ENCODE data around the gene MYB. TPM values are rescaled to one million over a fixed set of nuclear protein-coding genes. Genes with fewer than 3 reads are reported as not detected.

Gene MYB
- total and polyA plus RNA-seq, 2 experiments from 2014 or later: 0.10 to 1.2 TPM

GRCh38 chr6:135250751-135251497 lies 69.8 kb downstream of the MYB start:
- in situ Hi-C loops (cut with MboI): no loop called here
- no peaks in the 10 kb centered on the region for H3K9me2 ChIP-seq (ENCODE audit: insufficient read depth)
- DNase-seq: no peak
- no peak for TF ChIP-seq EZH2 (IDR thresholded peaks at IDR 0.05; ENCODE audit: insufficient read depth, poor library complexity, severe bottlenecking)
- TF ChIP-seq EZH2phosphoT487 (IDR thresholded peaks at IDR 0.05; ENCODE audit: insufficient read depth, low read depth): no peak
- H3K4me2 ChIP-seq (ENCODE audit: unreplicated experiment): no peak overlapping the region
- no peaks in the 10 kb centered on the region for H3K36me3 ChIP-seq (ENCODE audit: low read depth)
- no peaks in the 10 kb centered on the region for H4K20me1 ChIP-seq (ENCODE audit: insufficient read depth)
- H3K4me1 ChIP-seq (ENCODE audit: insufficient read depth): no peaks in the 10 kb centered on the region
- H3K9me3 ChIP-seq (ENCODE audit: low read depth): no peaks in the 10 kb centered on the region
- WGBS, 2 experiments (ENCODE audit: low coverage in 1 of 2, low lambda C conversion rate in 2 of 2, missing lambda C conversion rate in 2 of 2): 91% methylated on average over 9 of the region's 9 CpGs
- no peak overlapping the region for H3K9ac ChIP-seq
- no peaks in the 10 kb centered on the region for H3K79me2 ChIP-seq (ENCODE audit: insufficient read depth)
- no peak overlapping the region for H3K27ac ChIP-seq
- H2AFZ ChIP-seq: no peak overlapping the region
- no peak overlapping the region for H3K4me3 ChIP-seq
- no peaks in the 10 kb centered on the region for H3F3A ChIP-seq (ENCODE audit: insufficient read depth)
- no peaks in the 10 kb centered on the region for H3K27me3 ChIP-seq (replicated peaks; ENCODE audit: insufficient read depth)

DNA sequence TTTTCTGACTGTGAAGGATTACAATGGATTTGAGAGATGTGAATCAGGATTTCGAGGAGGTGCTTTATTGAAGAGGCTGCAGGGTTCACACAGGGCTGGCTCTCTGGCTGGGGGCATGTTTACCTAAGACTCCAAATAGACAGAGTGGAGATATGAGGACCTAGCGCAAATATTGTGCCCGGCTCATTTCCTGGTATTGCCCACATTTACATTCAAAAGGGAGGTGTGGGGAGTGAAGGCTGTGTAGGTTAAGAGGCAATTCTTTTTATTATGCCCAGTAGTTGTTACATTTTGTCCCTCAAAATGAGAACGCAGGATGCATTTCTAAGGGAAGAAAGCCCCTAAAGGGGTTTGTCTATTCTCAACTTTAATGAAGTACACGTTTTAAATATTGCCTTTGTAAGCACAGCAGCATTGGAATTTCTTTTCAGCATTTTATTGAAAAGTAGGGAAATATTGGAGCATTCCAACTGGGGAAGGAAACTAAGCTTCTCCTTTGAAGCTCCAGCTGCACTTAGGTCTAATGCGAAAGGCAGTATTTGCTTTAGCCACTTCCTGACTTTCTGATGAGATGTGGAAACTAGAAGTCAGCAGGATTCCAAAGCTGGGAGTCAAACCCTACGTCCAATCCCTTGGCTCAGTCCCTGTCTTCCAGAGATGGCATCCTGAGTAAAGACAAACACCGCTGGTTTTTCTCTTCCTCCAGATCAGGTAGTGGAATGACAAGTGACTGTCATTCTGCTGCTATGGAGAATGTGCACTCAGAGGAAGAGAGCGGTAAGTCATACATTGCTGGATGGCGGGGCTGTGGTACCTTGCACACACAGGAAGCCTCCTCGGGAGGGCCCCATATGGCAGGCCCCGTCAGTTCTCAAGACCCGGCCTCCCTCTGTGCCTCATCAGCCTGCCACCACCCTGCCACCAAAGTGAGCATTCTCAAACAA lies 70.7 kb downstream of the MYB start:
- WGBS, 2 experiments (ENCODE audit: low coverage in 1 of 2, low lambda C conversion rate in 2 of 2, missing lambda C conversion rate in 2 of 2): 58 to 62% methylated on average over 11 to 13 of the region's 13 CpGs
- no peaks in the 10 kb centered on the region for H3K9me2 ChIP-seq (ENCODE audit: insufficient read depth)
- H3K9ac ChIP-seq: no peak overlapping the region
- in situ Hi-C loops (cut with MboI): no loop called here
- H3K79me2 ChIP-seq (ENCODE audit: insufficient read depth): no peaks in the 10 kb centered on the region
- H3K9me3 ChIP-seq (ENCODE audit: low read depth): no peaks in the 10 kb centered on the region
- no peak overlapping the region for H3K4me2 ChIP-seq (ENCODE audit: unreplicated experiment)
- DNase-seq: peak; percentile 49
- no peak overlapping the region for H3K27ac ChIP-seq
- H3K27me3 ChIP-seq (replicated peaks; ENCODE audit: insufficient read depth): no peaks in the 10 kb centered on the region
- H3K4me1 ChIP-seq (ENCODE audit: insufficient read depth): no peaks in the 10 kb centered on the region
- TF ChIP-seq EZH2phosphoT487 (IDR thresholded peaks at IDR 0.05; ENCODE audit: insufficient read depth, low read depth) (no peak), EZH2 (IDR thresholded peaks at IDR 0.05; ENCODE audit: insufficient read depth, poor library complexity, severe bottlenecking) (no peak)
- no peaks in the 10 kb centered on the region for H4K20me1 ChIP-seq (ENCODE audit: insufficient read depth)
- H3K4me3 ChIP-seq: no peak overlapping the region
- H3F3A ChIP-seq (ENCODE audit: insufficient read depth): no peaks in the 10 kb centered on the region
- H2AFZ ChIP-seq: no peak overlapping the region
- H3K36me3 ChIP-seq (ENCODE audit: low read depth): no peaks in the 10 kb centered on the region

GRCh38 chr6:135254471-135254870 lies 73.4 kb downstream of the MYB start:
- Histone ChIP-seq H4K20me1 (ENCODE audit: insufficient read depth) (no peaks in the 10 kb centered on the region), H3K36me3 (ENCODE audit: low read depth) (no peaks in the 10 kb centered on the region), H3K4me2 (ENCODE audit: unreplicated experiment) (no peak overlapping the region), H3K9me2 (ENCODE audit: insufficient read depth) (no peaks in the 10 kb centered on the region), H3K4me1 (ENCODE audit: insufficient read depth) (no peaks in the 10 kb centered on the region), H3K9ac (no peak overlapping the region), H3K27ac (no peak overlapping the region), H2AFZ (no peak overlapping the region), H3K27me3 (replicated peaks; ENCODE audit: insufficient read depth) (peaks cover 3% of the 10 kb centered on the region; the same call in 1 of the 2 replicates), H3K9me3 (ENCODE audit: low read depth) (no peaks in the 10 kb centered on the region), H3F3A (ENCODE audit: insufficient read depth) (no peaks in the 10 kb centered on the region), H3K79me2 (ENCODE audit: insufficient read depth) (no peaks in the 10 kb centered on the region), H3K4me3 (no peak overlapping the region)
- no peak for TF ChIP-seq EZH2phosphoT487 (IDR thresholded peaks at IDR 0.05; ENCODE audit: insufficient read depth, low read depth)
- no peak for TF ChIP-seq EZH2 (IDR thresholded peaks at IDR 0.05; ENCODE audit: insufficient read depth, poor library complexity, severe bottlenecking)
- in situ Hi-C loops (cut with MboI): no loop called here
- WGBS, 2 experiments (ENCODE audit: low coverage in 1 of 2, low lambda C conversion rate in 2 of 2, missing lambda C conversion rate in 2 of 2): 44 to 58% methylated on average over 1 of the region's 1 CpG
- no peak for DNase-seq

DNA sequence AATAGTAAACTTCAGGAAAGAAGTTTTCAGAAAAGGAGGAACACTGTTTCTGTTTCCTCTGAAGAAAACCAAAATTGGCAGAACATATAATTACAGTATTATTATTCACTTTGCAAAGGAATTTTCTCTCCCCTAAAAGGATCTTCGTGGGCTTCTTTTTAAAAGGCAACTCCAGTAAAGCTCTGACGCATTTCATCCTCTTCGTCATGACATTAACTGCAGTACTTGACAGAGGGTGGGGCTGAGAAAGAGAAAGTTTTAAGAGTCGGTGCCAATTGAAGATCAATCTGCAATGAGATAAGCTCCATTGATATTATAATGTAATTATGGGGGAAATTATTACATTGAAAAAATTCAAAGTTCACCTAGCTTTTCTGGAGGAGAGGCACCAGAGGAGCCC lies 75.8 kb downstream of the MYB start:
- Histone ChIP-seq H3K79me2 (ENCODE audit: insufficient read depth) (no peaks in the 10 kb centered on the region), H3F3A (ENCODE audit: insufficient read depth) (no peaks in the 10 kb centered on the region), H3K9me3 (ENCODE audit: low read depth) (no peaks in the 10 kb centered on the region), H3K9ac (no peak overlapping the region), H3K9me2 (ENCODE audit: insufficient read depth) (no peaks in the 10 kb centered on the region), H3K4me3 (no peak overlapping the region), H3K36me3 (ENCODE audit: low read depth) (no peaks in the 10 kb centered on the region), H3K27me3 (replicated peaks; ENCODE audit: insufficient read depth) (peaks cover 8% of the 10 kb centered on the region; the same call in 1 of the 2 replicates), H3K27ac (no peak overlapping the region), H4K20me1 (ENCODE audit: insufficient read depth) (no peaks in the 10 kb centered on the region), H3K4me1 (ENCODE audit: insufficient read depth) (no peaks in the 10 kb centered on the region), H3K4me2 (ENCODE audit: unreplicated experiment) (no peak overlapping the region), H2AFZ (no peak overlapping the region)
- in situ Hi-C loops (cut with MboI): no loop called here
- TF ChIP-seq EZH2phosphoT487 (IDR thresholded peaks at IDR 0.05; ENCODE audit: insufficient read depth, low read depth) (no peak), EZH2 (IDR thresholded peaks at IDR 0.05; ENCODE audit: insufficient read depth, poor library complexity, severe bottlenecking) (no peak)
- no peak for DNase-seq
- WGBS, 2 experiments (ENCODE audit: low coverage in 1 of 2, low lambda C conversion rate in 2 of 2, missing lambda C conversion rate in 2 of 2): 80 to 83% methylated on average over 4 of the region's 4 CpGs

Data from GM23248 (cell line).